ENCODE measurements around the gene COTL1.
A peak's percentile ranks its signal among the peaks of the same experiment; 100 is the strongest.

The COTL1 gene

DNA sequence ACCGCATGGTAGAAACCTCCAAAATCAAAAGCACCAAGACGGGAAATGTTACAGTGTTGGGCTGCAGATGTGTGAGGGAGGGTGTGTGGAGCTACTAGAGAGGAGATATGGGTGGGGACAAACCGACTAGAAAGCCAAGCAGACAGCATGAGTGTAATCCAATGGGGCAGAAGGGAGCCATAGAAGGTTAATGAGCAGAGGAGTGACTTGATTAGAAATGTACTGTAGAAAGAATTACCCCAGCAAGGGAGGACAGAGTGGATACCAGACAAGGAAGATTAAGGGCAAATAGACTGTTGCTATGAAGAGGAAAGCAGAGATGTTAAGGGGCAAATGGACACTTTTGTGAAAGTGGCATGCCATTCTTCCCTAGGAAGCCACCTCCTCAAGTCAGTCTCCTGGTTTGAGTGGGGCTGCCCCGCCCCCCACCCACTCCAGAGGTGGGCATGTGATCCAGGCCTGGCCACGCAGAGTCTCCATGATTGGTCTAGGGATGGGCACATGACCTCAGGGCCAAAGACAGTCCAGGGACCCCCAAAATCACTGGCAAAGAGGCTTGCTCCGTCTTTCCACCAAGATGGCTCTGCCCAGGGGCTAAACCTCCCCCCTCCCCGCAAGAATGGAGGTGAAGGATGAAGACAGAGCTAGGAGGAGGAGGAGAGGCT, 4.3 kb downstream of the COTL1 start:
- DNase-seq, result no peak

DNA sequence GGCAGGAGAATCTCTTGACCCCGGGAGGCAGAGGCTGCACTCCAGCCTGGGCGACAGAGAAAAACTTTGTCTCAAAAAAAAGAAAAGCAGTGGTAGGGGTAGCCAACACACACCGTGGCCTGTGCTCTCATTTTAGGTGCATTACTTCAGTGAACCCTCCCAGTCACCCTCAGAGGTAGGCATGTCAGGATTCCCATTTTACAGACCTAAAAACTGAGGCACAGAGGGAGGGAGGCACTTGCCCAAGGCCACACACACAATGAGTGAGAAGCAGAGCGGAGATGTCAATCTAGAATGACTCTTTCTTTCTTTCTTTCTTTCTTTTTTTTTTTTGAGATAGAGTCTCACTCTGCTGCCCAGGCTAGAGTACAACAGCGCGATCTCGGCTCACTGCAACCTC, 5.2 kb downstream of the COTL1 start:
- no peak for DNase-seq

- DNase-seq, result no peak
These were observed 6.8 kb downstream of the COTL1 start for GRCh38 chr16:84611041-84611440.

- DNase-seq, result no peak
These were observed 7.5 kb downstream of the COTL1 start for GRCh38 chr16:84610376-84610775.

DNA sequence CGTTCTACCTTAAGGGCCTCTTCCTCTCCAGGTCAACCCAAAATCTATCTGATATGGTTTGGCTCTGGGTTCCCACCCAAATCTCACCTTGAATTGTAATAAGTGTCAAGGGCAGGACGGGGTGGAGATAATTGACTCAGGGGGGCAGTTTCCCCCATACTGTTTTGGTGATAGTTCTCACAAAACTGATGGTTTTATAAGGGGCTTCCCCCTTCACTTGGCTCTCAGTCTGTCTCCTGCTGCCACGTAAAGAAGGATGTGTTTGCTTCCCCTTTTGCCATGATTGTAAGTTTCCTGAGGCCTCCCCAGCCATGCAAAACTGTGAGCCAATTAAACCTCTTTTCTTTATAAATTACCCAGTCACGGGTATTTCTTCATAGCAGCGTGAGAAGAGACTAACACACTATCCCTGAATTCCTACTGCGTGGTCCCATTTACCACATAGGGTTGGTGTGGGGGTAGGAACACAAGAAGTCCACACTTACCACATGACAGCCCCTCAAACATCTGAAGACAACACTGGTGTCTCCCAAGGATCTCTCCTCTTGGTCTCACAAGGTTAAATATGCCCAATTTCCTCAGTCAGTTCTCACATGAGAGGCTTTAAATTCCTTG, 8.2 kb downstream of the COTL1 start:
- no peak for DNase-seq

GRCh38 chr16:84608282-84608681, 9.6 kb downstream of the COTL1 start:
- DNase-seq, result no peak

DNA sequence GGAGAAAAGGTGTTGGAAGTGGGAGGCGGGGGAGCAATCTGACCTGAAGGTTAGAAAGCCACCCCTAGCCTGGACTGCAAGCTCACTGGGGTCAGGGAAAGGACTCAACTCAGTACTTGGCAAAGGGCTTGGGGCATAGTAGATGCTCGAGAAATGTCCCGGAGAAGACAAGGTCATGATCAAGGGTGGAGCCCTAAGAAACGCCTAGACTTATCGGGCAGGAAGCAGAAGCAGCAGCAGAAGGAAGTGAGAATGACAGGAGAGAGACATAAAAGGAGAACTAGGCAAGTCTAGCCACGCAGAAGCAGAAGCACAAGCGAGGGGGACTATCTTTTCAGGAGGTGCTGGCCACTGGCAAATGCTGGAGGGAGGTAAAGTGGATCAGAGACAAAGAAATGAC, 10.2 kb downstream of the COTL1 start:
- DNase-seq, result no peak

DNA sequence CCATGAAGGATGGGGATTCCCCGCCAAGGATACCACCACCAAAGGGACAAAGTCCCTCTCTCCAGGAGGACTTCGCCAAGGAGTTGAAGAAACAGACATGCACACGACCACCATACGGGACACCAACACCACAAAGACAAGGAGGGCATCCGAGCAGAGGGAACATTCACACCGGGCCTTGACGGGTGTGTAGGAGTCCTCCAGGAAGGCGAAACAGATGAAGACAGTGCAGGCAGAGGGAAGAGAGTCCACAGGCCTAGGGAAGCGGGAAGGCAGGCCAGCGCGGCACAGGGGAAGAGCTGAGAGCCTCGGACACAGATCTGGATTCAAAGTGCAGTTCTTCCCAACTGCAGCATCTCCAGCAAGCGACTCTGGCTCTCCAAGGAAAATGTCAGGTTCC, 10.8 kb downstream of the COTL1 start:
- DNase-seq, result no peak

DNA sequence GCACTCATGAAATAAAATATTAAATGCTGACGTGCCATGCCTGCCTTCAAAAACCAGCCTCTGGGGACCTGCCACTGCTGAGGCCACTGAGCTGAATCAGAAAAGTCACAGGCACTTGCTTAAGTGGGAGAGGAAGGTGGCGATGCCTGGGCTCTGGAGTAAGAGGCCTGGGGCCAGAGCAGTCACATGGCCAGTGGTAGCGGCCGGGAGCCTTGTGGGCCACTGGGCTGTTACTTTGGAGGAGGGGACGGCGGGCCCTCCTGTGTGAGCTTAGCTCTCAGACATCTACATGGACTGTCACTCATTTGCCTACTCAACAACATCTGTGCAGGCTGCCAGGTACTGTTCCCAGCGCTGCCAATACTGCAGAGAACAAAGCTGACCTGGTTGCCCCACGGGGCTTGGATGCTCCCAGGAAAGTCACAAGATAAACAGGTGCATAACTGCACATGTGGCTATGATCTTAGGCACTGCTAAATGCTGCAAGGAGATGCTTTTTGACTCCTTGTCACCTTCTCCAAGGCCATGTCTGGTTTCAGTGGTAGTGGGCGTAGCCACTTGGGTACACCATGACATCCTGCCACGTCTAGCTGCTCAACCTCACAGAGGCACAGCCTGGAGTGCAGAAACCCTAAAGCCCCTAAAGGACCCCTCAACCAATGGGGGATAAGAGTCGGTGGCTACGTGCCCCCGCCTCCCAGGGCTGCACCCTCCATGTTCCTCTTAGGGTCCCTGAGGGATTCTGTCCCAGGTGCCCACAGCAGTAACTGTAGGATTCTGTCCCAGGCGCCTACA, 11.6 kb downstream of the COTL1 start:
- DNase-seq, result no peak

DNA sequence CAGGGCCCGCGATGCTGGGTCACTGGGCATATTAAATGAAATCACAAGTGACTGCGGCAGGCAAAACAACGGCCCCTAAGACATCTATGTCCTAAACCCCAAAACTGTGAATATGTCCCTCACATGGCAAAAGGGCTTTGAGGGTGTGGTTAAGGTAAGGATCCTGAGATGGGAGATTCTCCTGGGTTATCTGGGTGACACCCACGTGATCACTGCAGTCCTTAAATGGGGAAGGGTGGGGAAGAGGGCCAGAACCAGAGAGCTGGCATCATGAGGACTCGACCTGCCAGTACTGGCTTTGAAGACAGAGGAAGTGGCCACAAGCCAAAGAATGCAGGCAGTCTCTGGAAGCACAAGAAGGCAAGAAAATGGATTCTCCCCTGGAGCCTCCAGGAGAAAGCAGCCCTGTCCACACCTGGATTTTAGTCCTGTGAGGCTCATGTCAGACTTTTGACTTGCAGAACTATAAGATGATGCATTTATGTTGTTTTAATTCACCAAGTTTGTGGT, 12.5 kb downstream of the COTL1 start:
- DNase-seq, result no peak

GRCh38 chr16:84604477-84605013, 13.3 kb downstream of the COTL1 start:
- DNase-seq, result no peak

DNA sequence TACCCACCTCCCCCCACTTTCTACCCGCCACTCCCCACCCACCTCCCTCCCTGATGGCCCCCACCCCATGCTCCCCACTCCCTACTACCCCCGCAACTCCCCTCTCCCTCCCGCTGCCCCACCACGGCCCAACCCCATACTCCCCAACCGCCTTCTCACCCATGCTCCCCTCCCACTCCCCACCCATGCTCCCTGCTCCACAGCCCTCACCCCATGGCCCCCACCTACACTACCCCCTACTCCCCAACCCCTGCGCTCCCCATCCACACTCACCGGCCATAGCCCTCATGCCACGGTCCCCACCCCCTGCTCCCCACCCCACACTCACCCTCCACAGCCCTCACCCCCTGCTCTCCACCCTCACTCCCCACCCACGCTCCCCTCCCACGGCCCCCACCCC, 13.9 kb downstream of the COTL1 start:
- DNase-seq, result no peak

GRCh38 chr16:84603140-84603816, 14.6 kb downstream of the COTL1 start:
- peak; percentile 76 for DNase-seq

DNA sequence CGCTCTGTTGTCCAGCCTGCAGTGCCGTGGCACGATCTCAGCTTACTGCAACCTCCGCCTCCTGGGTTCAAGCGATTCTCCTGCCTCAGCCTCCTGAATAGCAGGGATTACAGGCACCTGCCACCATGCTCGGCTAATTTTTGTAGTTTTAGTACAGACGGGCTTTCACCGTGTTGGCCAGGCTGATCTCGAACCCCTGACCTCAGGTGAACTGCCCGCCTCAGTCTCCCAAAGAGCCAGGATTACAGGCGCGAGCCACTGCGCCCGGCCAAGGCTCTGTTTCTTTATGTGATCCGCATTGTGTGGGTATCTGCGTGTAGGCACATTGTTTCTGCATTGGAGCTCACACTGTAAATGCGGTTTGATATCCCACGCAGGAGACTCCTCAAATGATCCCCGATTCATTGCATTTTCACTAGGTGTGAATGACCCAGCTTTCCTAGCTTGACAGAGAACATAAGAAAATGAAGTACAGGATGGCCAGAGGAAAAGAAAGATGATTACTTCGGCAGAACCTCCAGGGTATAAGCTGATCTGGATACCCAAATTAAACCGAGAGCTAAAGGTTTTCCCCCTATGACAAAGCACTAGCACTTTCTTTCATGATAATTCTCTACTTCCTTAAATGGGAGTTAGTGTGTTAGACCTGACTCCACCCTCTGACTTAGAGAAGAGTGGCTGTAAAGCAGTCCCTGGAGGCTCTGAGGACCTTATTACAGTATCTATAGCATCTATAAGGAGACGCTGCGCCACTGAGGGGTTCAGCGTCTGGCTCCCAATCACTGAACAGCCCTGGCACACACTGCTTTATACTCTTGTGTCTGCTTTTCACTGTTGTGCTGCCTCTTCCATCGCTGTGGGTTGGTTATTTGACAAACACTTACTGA, 17.3 kb downstream of the COTL1 start:
- DNase-seq, result peak; percentile 55

DNA sequence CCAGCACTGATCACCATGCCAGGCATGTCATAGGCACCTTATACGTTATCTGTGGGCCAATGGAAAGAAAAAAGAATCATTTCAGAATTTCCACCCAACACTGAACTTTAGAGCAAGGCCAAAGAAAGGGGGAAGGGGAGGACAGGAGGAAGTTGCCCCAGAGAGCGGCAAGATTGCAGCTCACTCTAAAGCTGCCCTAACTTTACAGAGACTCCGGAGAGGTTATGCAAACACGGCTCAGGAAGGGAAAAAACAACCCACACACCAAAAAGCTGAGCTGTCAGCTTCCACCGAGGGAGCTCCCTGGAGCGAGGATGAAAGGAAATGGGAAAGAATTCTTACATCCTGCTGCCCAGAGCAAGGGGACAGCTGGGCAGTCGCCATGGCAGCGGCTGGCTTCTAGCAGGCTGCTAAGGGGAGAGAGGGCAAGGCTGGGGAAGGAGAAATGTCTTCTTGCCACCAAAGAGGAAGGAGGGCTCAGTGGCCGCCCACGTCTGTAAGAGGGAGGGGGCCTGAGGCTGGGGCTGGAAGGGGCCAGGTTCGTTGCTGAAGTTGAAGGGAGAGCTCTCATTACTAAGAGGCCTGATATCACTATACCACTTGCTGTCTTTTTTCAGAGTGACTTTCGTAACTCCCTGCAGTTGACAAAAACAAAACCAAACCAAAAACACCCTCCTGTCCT, 18.2 kb downstream of the COTL1 start:
- DNase-seq, result peak; percentile 85

GRCh38 chr16:84598360-84598759, 19.5 kb downstream of the COTL1 start:
- no peak for DNase-seq

GRCh38 chr16:84597931-84598351, 19.9 kb downstream of the COTL1 start:
- DNase-seq, result peak; percentile 55

- no peak for DNase-seq
These were observed 20.4 kb downstream of the COTL1 start for GRCh38 chr16:84597528-84597896.

DNA sequence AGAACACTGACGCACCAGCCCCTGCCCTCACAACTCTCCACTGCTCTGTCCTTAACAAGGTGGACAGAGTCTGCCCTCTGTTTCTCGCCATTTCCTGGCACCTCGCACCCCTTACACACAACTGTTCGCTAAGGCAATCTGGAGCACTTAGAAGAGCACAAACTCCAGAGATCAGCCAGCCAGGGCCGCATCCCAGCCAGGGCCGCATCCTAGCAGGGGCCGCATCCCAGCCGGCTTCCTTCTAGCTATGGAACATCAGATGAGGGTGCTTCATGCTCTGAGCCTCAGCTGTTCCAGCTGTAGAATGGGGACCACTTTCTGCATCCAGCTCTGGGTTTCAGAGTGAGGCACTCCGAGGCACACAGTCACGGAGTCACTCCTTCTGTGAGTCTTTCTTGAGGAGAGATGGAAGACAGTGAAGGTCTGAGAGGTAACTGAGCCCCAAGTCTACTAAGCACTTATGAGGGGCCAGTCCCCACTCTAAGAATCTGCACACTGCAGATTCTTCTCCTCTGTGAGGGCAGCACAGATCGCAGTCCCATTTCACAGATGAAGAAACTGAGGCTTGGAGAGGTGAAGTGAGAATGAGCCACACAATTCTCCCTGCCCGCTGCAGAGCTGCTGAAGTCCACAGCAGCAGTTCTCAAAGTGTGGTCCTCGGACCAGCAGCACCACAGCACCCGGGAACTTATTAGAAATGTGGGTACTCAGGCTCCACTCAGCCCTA, 20.9 kb downstream of the COTL1 start:
- no peak for DNase-seq

DNA sequence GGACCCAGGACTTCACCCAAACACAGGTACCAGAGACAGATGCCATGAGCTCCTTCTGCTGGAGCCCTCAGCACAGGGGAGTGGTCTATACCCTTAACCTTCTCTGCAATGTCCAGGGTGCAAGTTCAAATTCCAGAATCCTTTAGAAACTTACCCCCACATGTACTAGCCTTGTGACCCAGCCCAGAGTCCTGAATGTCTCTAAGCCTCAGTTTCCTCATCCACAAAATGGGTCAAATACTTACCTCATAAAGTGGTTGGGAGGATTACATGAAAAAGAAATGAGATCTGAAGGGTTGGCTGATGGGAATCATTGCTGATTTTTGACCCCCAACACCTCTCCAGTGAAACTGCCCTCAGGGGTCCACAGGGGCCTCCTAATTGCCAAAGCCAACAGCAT, 21.7 kb downstream of the COTL1 start:
- no peak for DNase-seq

- no peak for DNase-seq
These were observed 22.8 kb downstream of the COTL1 start for GRCh38 chr16:84595052-84595481.

Measured in activated CD4-positive, alpha-beta T cell treated with anti-CD3 and anti-CD28 coated beads for 48 hours (primary cell).